BJ (cell line): ENCODE measurements around the gene IGDCC3. TPM values are rescaled to one million over a fixed set of nuclear protein-coding genes. Genes with fewer than 3 reads are reported as not detected.

Experiments used
- CTCF ChIA-PET: fragments of 350-600 bp; formaldehyde crosslinking; extraction: SDS; loops from one replicate; lab custom pipeline; 2021; ENCODE audit warnings: antibody characterized with exemption, inconsistent platforms; lab: Yijun Ruan, JAX
- POLR2A ChIA-PET: fragments of 300-600 bp; sonication (Branson Sonifier 250); formaldehyde crosslinking; extraction: SDS; loops from one replicate; lab custom pipeline; 2021; ENCODE audit warnings: antibody characterized with exemption; lab: Charles Lee
- DNase-seq: peaks from one replicate; pipeline ENCODE4 v3.0.0-alpha.2; 2011; ENCODE audit warnings: low read depth
- H3K27me3 ChIP-seq: 2 replicates; pipeline ENCODE4 v1.6.0; 2011; ENCODE audit warnings: low read length; ENCODE audit not compliant: control insufficient read depth, insufficient read depth
- H3K36me3 ChIP-seq: 2 replicates; pipeline ENCODE4 v1.5.1; 2011; ENCODE audit warnings: low read length; ENCODE audit not compliant: control insufficient read depth, insufficient read depth
- H3K4me3 ChIP-seq: 2 replicates; pipeline ENCODE4 v1.5.1; 2011; ENCODE audit warnings: low read depth, mild to moderate bottlenecking, control low read depth, low read length
- CTCF ChIP-seq: IDR thresholded peaks from 2 replicates; pipeline ENCODE4 v1.5.1; 2011; ENCODE audit warnings: low read depth, mild to moderate bottlenecking, control low read depth, inconsistent platforms, low read length, moderate library complexity; ENCODE audit not compliant: insufficient read depth
- polyA minus RNA-seq: library from RNA; depleted of rRNA, polyadenylated mRNA; stranded (reverse); fragments of >200 nt; gene quantifications from 2 replicates; pipeline ENCODE4 v1.2.3, GENCODE V29; 2011; rRNA and poly(A)+ RNA removed
- polyA plus RNA-seq: library from polyadenylated mRNA; depleted of rRNA; stranded (reverse); fragments of >200 nt; gene quantifications from 2 replicates; pipeline ENCODE4 v1.2.3, GENCODE V29; 2011; rRNA removed

Gene IGDCC3
- not detected in 2 replicates for polyA plus RNA-seq
- not detected in 2 replicates for polyA minus RNA-seq

DNA sequence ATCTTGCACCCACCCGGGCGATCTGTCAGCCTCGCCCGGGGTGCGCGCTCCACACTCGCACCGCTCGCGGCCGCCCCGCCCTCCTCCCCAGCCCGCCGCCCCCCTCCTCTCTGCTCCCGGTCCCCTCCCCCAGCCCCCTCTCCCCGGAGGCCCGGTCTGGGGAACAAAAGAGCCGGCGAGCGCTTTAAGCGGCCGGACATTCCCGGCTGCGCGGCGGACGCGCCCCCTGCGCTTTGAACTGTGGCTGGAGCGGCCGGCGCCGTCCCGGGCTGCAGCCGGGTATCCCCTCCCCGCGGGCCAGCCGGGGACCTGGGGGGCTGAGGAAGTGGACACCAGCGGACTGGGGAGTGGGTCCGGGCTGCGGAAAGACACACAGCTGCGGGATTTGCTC is at the start of gene IGDCC3:
Gene IGDCC3 (minus strand): TSS at position 27 of the 391 bp plus-strand sequence. CDS start 214 bp downstream, outside the sequence.
- POLR2A ChIA-PET, result no interaction called here
- CTCF ChIA-PET, result interaction anchor here (1.2 to 20.1 kb wide), 3 partner anchors 15 to 56 kb away, joined by 3 to 454 read pairs (median 9); no protein-coding TSS in a partner anchor

DNA sequence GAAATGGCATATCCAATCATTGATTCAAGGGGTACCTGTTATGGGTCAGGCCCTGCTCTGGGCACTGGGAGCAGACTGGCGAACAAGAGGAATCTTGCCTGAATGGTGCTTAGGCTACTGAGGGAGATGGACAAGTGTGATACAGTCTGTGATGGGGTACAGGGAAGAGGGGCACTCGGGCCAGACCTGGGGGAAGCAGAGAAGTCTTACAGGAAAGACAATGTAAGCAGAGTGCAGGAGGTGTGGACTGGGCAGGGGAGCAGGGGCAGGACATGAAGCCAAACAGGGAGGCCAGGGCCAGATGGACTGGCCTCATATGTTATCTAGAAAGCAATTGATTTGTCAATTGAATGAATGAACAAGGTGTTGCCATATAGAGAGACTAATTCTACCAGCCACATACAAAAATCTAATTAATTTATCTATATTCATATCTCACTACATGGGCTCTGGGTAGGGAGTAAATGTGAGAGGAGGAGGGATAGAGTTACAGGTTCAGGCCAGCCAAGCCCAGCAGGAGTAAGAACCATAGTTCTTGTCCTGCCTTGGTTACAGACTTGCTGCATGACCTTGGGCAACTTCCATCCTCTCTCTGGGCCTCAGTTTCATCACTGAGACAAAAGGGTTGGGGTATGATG is 48.5 kb upstream of the IGDCC3 start:
- TF ChIP-seq CTCF, result no peak
- H3K4me3 ChIP-seq, result no peak overlapping the region
- POLR2A ChIA-PET, result no interaction called here
- H3K36me3 ChIP-seq, result no peaks in the 10 kb centered on the region
- DNase-seq, result no peak
- CTCF ChIA-PET, result interaction anchor here (1.2 to 1.3 kb wide), 2 partner anchors 14 to 25 kb away, joined by 5 read pairs; no protein-coding TSS in a partner anchor
- H3K27me3 ChIP-seq, result peaks cover 15% of the 10 kb centered on the region

More for the DNA sequence above, at the start of gene IGDCC3:
- DNase-seq, result no peak
- H3K36me3 ChIP-seq, result no peaks in the 10 kb centered on the region
- H3K4me3 ChIP-seq, result peak within 1 kb of the TSS; percentile 28
- peaks cover 37% of the 10 kb centered on the region for H3K27me3 ChIP-seq
- no peak for TF ChIP-seq CTCF

GRCh38 chr15:65424683-65425082 is 46.9 kb upstream of the IGDCC3 start:
- H3K36me3 ChIP-seq, result no peaks in the 10 kb centered on the region
- H3K27me3 ChIP-seq, result peaks cover 15% of the 10 kb centered on the region
- POLR2A ChIA-PET, result no interaction called here
- no peak overlapping the region for H3K4me3 ChIP-seq
- no peak for TF ChIP-seq CTCF
- CTCF ChIA-PET, result no interaction called here
- DNase-seq, result no peak

- H3K4me3 ChIP-seq, result no peak overlapping the region
- TF ChIP-seq CTCF, result no peak
- H3K27me3 ChIP-seq, result peaks cover 15% of the 10 kb centered on the region
- H3K36me3 ChIP-seq, result no peaks in the 10 kb centered on the region
- ChIA-PET CTCF (no interaction called here), POLR2A (no interaction called here)
- no peak for DNase-seq
Measured at GRCh38 chr15:65423976-65424679, 46.3 kb upstream of the IGDCC3 start.
